Gastrocnemius medialis (tissue), 4 donors: ENCODE results near the gene KLHL15. TPM values are rescaled to one million over a fixed set of nuclear protein-coding genes. Genes with fewer than 3 reads are reported as not detected.

ENCODE experiments used
- ATAC-seq, 2 donors: fragments of 150-250 bp; one replicate each; pipeline ENCODE4 v1.9.1; 2016
- DNase-seq, 2 donors: peaks; one replicate each; pipeline ENCODE4 v3.0.0-alpha.2; 2019
- H3K27ac ChIP-seq, 4 donors: fragments of 200-600 bp; sonication (generic); 1 replicate in 1 of 4; 2 replicates in 3 of 4; pipeline ENCODE4 v1.5.1; 2016 to 2018; ENCODE audit warnings: mild to moderate bottlenecking in 2 of 4, moderate library complexity in 1 of 4
- H3K27me3 ChIP-seq, 3 donors: fragments of 200-600 bp; sonication (generic) in 2 of 3; 1 replicate in 1 of 3; 2 replicates in 2 of 3; pipeline versions ENCODE4 v1.5.1 to v1.6.0; 2016 to 2019; ENCODE audit warnings: mild to moderate bottlenecking in 1 of 3, moderate library complexity in 1 of 3
- H3K36me3 ChIP-seq, 2 donors: fragments of 200-600 bp; sonication (generic) in 1 of 2; one replicate each; pipeline ENCODE4 v1.5.1; 2017 to 2018
- H3K4me1 ChIP-seq, 2 donors: fragments of 200-600 bp; sonication (generic) in 1 of 2; one replicate each; pipeline ENCODE4 v1.5.1; 2016 to 2017; ENCODE audit warnings: mild to moderate bottlenecking in 2 of 2
- H3K4me3 ChIP-seq, 4 donors: fragments of 200-600 bp; sonication (generic) in 3 of 4; 1 replicate in 1 of 4; 2 replicates in 3 of 4; pipeline ENCODE4 v1.5.1; 2016 to 2019; ENCODE audit warnings: mild to moderate bottlenecking in 2 of 4
- H3K9me3 ChIP-seq, 3 donors: fragments of 200-600 bp; sonication (generic) in 2 of 3; 1 replicate in 1 of 3; 2 replicates in 2 of 3; pipeline ENCODE4 v1.5.1; 2016 to 2019
- CTCF ChIP-seq, 5 experiments: fragments of 450-650 bp in 3 of 5; fragments of 200-600 bp in 2 of 5; sonication (generic) in 2 of 5; IDR thresholded peaks in 4 of 5; conservative IDR thresholded peaks in 1 of 5; 1 replicate in 4 of 5; 2 replicates in 1 of 5; pipeline ENCODE4 v1.5.1; 2016 to 2019; ENCODE audit warnings: antibody characterized with exemption in 5 of 5, mild to moderate bottlenecking in 3 of 5, moderate library complexity in 3 of 5
- POLR2A ChIP-seq, 2 donors: fragments of 450-650 bp; IDR thresholded peaks; one replicate each; pipeline ENCODE4 v1.6.1; 2017; ENCODE audit warnings: antibody characterized with exemption in 2 of 2, mild to moderate bottlenecking in 2 of 2, moderate library complexity in 2 of 2
- in situ Hi-C, 4 donors: fragments of 200-750 bp; cut with MboI; loops; one replicate each; pipeline versions ENCODE4 v1.15.0 to v1.8.0; 2017; ENCODE audit warnings: low sequenced_read_pairs in 4 of 4
- intact Hi-C: fragments of 100-400 bp; cut with DNase I; formaldehyde crosslinking; loops from one replicate; pipeline ENCODE4 v1.15.1; 2023; ENCODE audit warnings: low total_unique reads
- total RNA-seq, 4 donors: library from RNA; depleted of rRNA; stranded (reverse); fragments of >200 nt; gene quantifications; one replicate each; pipeline versions ENCODE4 v1.1.0 to v1.2.3, GENCODE V29; 2016

The KLHL15 gene
- total RNA-seq = 1 to 10 TPM; 5.1 to 9.3 (median 8.1) TPM

- Histone ChIP-seq H3K4me1 (peaks cover 0 to 3% of the 10 kb centered on the region in 2 donors), H3K27ac (peak within 1 kb of the TSS; percentile 90 to 98 (median 94)), H3K27me3 (peaks cover 0 to 3% (median 0%) of the 10 kb centered on the region in 3 donors), H3K36me3 (no peaks in the 10 kb centered on the region), H3K4me3 (peak within 1 kb of the TSS; percentile 69 to 92 (median 79)), H3K9me3 (no peaks in the 10 kb centered on the region)
- intact Hi-C loops (loop anchor here (10.0 kb wide), 1 partner anchor 438 kb away; the partner anchor contains the start of gene PDK3), in situ Hi-C loops (no loop called here)
- DNase-seq = no peak
- no peak for ATAC-seq
- TF ChIP-seq CTCF (IDR thresholded peaks at IDR 0.05 in 4 of 5, conservative IDR thresholded peaks at IDR 0.05 in 1 of 5) (no peak), POLR2A (IDR thresholded peaks at IDR 0.05) (no peak)
Observed at GRCh38 chrX:24027086-24027485, at the start of gene KLHL15. KLHL15 (minus strand) TSS chrX:24027186; CDS start chrX:24006693, 20,493 bp downstream.

GRCh38 chrX:24069877-24070276 lies 42.9 kb upstream of the KLHL15 start:
- in situ Hi-C loops = no loop called here
- DNase-seq = no peak
- Histone ChIP-seq H3K27me3 (no peaks in the 10 kb centered on the region), H3K36me3 (peaks cover 5 to 84% of the 10 kb centered on the region in 2 donors), H3K4me1 (no peaks in the 10 kb centered on the region), H3K9me3 (no peaks in the 10 kb centered on the region), H3K27ac (no peak overlapping the region), H3K4me3 (no peak overlapping the region)
- no peak for ATAC-seq
- TF ChIP-seq CTCF (IDR thresholded peaks at IDR 0.05 in 4 of 5, conservative IDR thresholded peaks at IDR 0.05 in 1 of 5) (no peak), POLR2A (IDR thresholded peaks at IDR 0.05) (no peak)
- intact Hi-C loops = no loop called here

- intact Hi-C loops = no loop called here
- DNase-seq = no peak
- H3K27ac ChIP-seq = no peak overlapping the region
- in situ Hi-C loops = no loop called here
- no peaks in the 10 kb centered on the region for H3K9me3 ChIP-seq
- H3K36me3 ChIP-seq = peaks cover 5 to 95% of the 10 kb centered on the region in 2 donors
- ATAC-seq = no peak
- no peaks in the 10 kb centered on the region for H3K27me3 ChIP-seq
- H3K4me3 ChIP-seq = no peak overlapping the region
- no peaks in the 10 kb centered on the region for H3K4me1 ChIP-seq
- TF ChIP-seq POLR2A (IDR thresholded peaks at IDR 0.05) (no peak), CTCF (IDR thresholded peaks at IDR 0.05 in 4 of 5, conservative IDR thresholded peaks at IDR 0.05 in 1 of 5) (no peak)
Observed at GRCh38 chrX:24063488-24063887, 36.5 kb upstream of the KLHL15 start.

GRCh38 chrX:24055043-24055356 lies 28.0 kb upstream of the KLHL15 start:
- Histone ChIP-seq H3K4me1 (peaks cover 0 to 3% of the 10 kb centered on the region in 2 donors), H3K27ac (no peak overlapping the region), H3K36me3 (peaks cover 0 to 33% of the 10 kb centered on the region in 2 donors), H3K9me3 (no peaks in the 10 kb centered on the region), H3K27me3 (no peaks in the 10 kb centered on the region), H3K4me3 (peak overlapping the region in 3 of 4 donors; percentile 66 to 83 (median 71))
- TF ChIP-seq CTCF (IDR thresholded peaks at IDR 0.05 in 4 of 5, conservative IDR thresholded peaks at IDR 0.05 in 1 of 5) = no peak
- no peak for TF ChIP-seq POLR2A (IDR thresholded peaks at IDR 0.05)
- in situ Hi-C loops = loop anchor here in 3 of 4 donors (10.0 kb wide), 4 partner anchors 100 to 270 kb away; partner anchors contain the start of genes APOO (in 1 of the 3), CXorf58 (in 1 of the 3) and SAT1 (in 1 of the 3)
- no peak for DNase-seq
- intact Hi-C loops = loop anchor here (2.0 to 10.0 kb wide), 2 partner anchors 146 to 190 kb away; partner anchors contain the start of gene CXorf58
- peak; percentile 17 for ATAC-seq
